OCI-LY7 (cell line): ENCODE data around the gene GLYATL2.

ENCODE experiments used
- CTCF ChIP-seq: fragments of 200-600 bp; sonication (generic); conservative IDR thresholded peaks from 2 replicates; pipeline ENCODE4 v1.5.1; 2014; ENCODE audit warnings: mild to moderate bottlenecking, antibody characterized with exemption, low read length, moderate library complexity, mixed read lengths
- EZH2phosphoT487 ChIP-seq: fragments of 200-600 bp; sonication (generic); IDR thresholded peaks from 2 replicates; pipeline ENCODE4 v1.6.1; 2018; ENCODE audit warnings: low read depth, borderline replicate concordance, mild to moderate bottlenecking, mixed run types, antibody characterized with exemption, low read length, moderate library complexity, mixed read lengths

DNA sequence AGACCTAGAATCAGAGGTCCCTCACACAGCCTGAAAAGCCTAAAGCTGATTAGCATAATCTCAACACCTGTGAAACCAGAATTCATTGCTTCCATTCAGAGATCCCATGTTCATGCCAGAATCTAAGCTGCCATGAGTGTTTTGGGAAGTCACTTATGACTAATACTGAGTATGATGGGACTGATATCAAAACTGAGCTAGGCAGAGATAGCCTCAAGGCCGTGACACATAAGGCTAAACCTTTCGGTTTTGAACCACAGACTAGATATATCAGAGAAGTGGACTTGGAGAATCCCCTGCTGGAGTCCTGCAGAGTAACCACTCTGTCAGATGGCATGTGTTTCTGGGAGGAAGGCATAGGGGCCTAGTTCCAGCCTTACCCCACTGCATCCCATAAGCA, 23.1 kb upstream of the GLYATL2 start:
- TF ChIP-seq CTCF (no peak), EZH2phosphoT487 (no peak)
